Hematopoietic multipotent progenitor cell treated with erythropoietin and hydrocortisone succinate and interleukin-3 and kit ligand, for 6 days (in vitro differentiated cells): ENCODE data around the gene DPP6.
A peak's percentile ranks its signal among the peaks of the same experiment; 100 is the strongest.

Experiments used
- DNase-seq: peaks from one replicate; pipeline ENCODE4 v3.0.0-alpha.2; 2015

Gene DPP6

GRCh38 chr7:154679379-154680053 lies 627.3 kb downstream of the DPP6 start:
- DNase-seq, result no peak

GRCh38 chr7:154680894-154681659 lies 628.9 kb downstream of the DPP6 start:
- DNase-seq, result no peak

- no peak for DNase-seq
These were observed 629.8 kb downstream of the DPP6 start for GRCh38 chr7:154682003-154682402.

GRCh38 chr7:154684666-154685563 lies 632.7 kb downstream of the DPP6 start:
- no peak for DNase-seq

GRCh38 chr7:154685564-154685901 lies 633.3 kb downstream of the DPP6 start:
- DNase-seq, result no peak

GRCh38 chr7:154686305-154686704 lies 634.1 kb downstream of the DPP6 start:
- DNase-seq, result no peak

- DNase-seq, result no peak
These were observed 636.8 kb downstream of the DPP6 start for GRCh38 chr7:154688952-154689351.

- no peak for DNase-seq
These were observed 638.2 kb downstream of the DPP6 start for GRCh38 chr7:154690411-154690810.

GRCh38 chr7:154693661-154694060 lies 641.5 kb downstream of the DPP6 start:
- DNase-seq, result no peak

- no peak for DNase-seq
These were observed 643.6 kb downstream of the DPP6 start for GRCh38 chr7:154695836-154696235.

- no peak for DNase-seq
These were observed 644.4 kb downstream of the DPP6 start for GRCh38 chr7:154696556-154696955.

GRCh38 chr7:154698726-154699291 lies 646.6 kb downstream of the DPP6 start:
- peak; percentile 7 for DNase-seq

- DNase-seq, result no peak
These were observed 647.2 kb downstream of the DPP6 start for GRCh38 chr7:154699417-154699816.

GRCh38 chr7:154709840-154710520 lies 657.8 kb downstream of the DPP6 start:
- DNase-seq, result no peak

- no peak for DNase-seq
These were observed 667.8 kb downstream of the DPP6 start for GRCh38 chr7:154720016-154720415.

GRCh38 chr7:154721086-154721485 lies 668.9 kb downstream of the DPP6 start:
- DNase-seq, result no peak

GRCh38 chr7:154726368-154726767 lies 674.2 kb downstream of the DPP6 start:
- no peak for DNase-seq

GRCh38 chr7:154729056-154729455 lies 676.9 kb downstream of the DPP6 start:
- no peak for DNase-seq

- no peak for DNase-seq
These were observed 683.6 kb downstream of the DPP6 start for GRCh38 chr7:154735766-154736165.

- no peak for DNase-seq
These were observed 684.2 kb downstream of the DPP6 start for GRCh38 chr7:154736389-154736788.

- no peak for DNase-seq
These were observed 686.0 kb downstream of the DPP6 start for GRCh38 chr7:154738216-154738615.

- no peak for DNase-seq
These were observed 688.9 kb downstream of the DPP6 start for GRCh38 chr7:154741131-154741530.

GRCh38 chr7:154743206-154743605 lies 691.0 kb downstream of the DPP6 start:
- DNase-seq, result no peak
